ENCODE measurements around the gene PAN2. TPM values are rescaled to one million over a fixed set of nuclear protein-coding genes. Genes with fewer than 3 reads are reported as not detected.

PAN2 gene
- total and polyA plus RNA-seq, 4 experiments from 2014 or later: 5.6 to 203 (median 102) TPM

DNA sequence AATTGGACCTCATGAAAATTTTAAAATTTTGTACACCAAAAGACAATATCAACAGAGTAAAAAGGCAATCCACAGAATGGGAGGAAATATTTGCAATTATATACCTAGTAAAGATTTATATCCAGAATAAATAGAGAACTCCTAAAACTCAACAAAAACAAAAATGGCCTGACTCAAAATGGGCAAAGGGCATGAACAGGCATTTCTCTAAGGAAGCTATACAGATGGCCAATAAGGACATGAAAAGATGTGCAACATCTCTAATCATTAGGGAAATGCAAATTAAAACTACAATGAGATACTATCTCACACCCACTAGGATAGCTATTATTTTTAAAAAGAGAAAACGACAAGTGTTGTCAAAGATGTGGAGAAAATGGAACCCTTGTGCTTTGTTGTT, 39.7 kb upstream of the PAN2 start:
- Mint-ChIP-seq H3K4me1 (no peaks in the 10 kb centered on the region), H3K36me3 (no peaks in the 10 kb centered on the region), H3K27me3 (no peaks in the 10 kb centered on the region), H3K4me3 (no peak overlapping the region), H3K27ac (no peak overlapping the region), H3K9me3 (no peaks in the 10 kb centered on the region)
- H3K27me3 ChIP-seq (ENCODE audit: insufficient read depth, low read length): no peaks in the 10 kb centered on the region
- no peak overlapping the region for H3K27ac ChIP-seq (ENCODE audit: low read depth, low read length)
- intact Hi-C loops (cut with micrococcal nuclease): no loop called here
- no peaks in the 10 kb centered on the region for H3K4me1 ChIP-seq (ENCODE audit: insufficient read depth, low read length)
- no peaks in the 10 kb centered on the region for H3K36me3 ChIP-seq (ENCODE audit: insufficient read depth, low read length)
- ChIA-PET POLR2A (ENCODE audit: partially characterized antibody) (no interaction called here), CTCF (ENCODE audit: partially characterized antibody) (no interaction called here)
- no peak for DNase-seq
- H3K9me3 ChIP-seq (ENCODE audit: control insufficient read depth in 1 of 2, low read length in 2 of 2): no peaks in the 10 kb centered on the region
- H3K4me3 ChIP-seq (ENCODE audit: low read length in 2 of 2): no peak overlapping the region

DNA sequence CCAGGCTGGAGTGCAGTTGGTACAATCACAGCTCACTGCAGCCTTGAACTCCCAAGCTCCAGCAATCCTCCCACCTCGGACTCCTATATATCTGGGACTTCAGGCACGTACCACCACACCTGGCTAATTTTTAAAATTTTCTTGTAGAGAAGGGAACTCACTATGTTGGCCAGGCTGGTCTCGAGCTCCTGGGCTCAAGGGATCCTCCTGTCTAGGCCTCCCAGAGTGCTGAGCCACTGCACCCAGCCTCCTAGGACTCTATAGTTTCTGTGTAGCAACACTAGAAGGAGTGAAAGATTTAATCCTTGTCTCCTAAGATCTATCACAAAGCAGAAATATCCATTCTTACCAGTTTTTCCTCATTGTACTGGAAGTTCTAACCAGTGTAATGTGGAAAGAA, 33.1 kb upstream of the PAN2 start:
- H3K9me3 ChIP-seq (ENCODE audit: control insufficient read depth in 1 of 2, low read length in 2 of 2): no peaks in the 10 kb centered on the region
- Mint-ChIP-seq H3K27ac (no peak overlapping the region), H3K4me3 (no peak overlapping the region), H3K36me3 (no peaks in the 10 kb centered on the region), H3K4me1 (no peaks in the 10 kb centered on the region), H3K9me3 (no peaks in the 10 kb centered on the region), H3K27me3 (no peaks in the 10 kb centered on the region)
- intact Hi-C loops (cut with micrococcal nuclease): no loop called here
- H3K27me3 ChIP-seq (ENCODE audit: insufficient read depth, low read length): no peaks in the 10 kb centered on the region
- no peaks in the 10 kb centered on the region for H3K4me1 ChIP-seq (ENCODE audit: insufficient read depth, low read length)
- no peak overlapping the region for H3K27ac ChIP-seq (ENCODE audit: low read depth, low read length)
- no peak overlapping the region for H3K4me3 ChIP-seq (ENCODE audit: low read length in 2 of 2)
- ChIA-PET CTCF (ENCODE audit: partially characterized antibody) (interaction anchor here (1.3 kb wide), 1 partner anchor 33 kb away, joined by 5 read pairs; no protein-coding TSS in a partner anchor), POLR2A (ENCODE audit: partially characterized antibody) (no interaction called here)
- H3K36me3 ChIP-seq (ENCODE audit: insufficient read depth, low read length): no peaks in the 10 kb centered on the region
- no peak for DNase-seq

DNA sequence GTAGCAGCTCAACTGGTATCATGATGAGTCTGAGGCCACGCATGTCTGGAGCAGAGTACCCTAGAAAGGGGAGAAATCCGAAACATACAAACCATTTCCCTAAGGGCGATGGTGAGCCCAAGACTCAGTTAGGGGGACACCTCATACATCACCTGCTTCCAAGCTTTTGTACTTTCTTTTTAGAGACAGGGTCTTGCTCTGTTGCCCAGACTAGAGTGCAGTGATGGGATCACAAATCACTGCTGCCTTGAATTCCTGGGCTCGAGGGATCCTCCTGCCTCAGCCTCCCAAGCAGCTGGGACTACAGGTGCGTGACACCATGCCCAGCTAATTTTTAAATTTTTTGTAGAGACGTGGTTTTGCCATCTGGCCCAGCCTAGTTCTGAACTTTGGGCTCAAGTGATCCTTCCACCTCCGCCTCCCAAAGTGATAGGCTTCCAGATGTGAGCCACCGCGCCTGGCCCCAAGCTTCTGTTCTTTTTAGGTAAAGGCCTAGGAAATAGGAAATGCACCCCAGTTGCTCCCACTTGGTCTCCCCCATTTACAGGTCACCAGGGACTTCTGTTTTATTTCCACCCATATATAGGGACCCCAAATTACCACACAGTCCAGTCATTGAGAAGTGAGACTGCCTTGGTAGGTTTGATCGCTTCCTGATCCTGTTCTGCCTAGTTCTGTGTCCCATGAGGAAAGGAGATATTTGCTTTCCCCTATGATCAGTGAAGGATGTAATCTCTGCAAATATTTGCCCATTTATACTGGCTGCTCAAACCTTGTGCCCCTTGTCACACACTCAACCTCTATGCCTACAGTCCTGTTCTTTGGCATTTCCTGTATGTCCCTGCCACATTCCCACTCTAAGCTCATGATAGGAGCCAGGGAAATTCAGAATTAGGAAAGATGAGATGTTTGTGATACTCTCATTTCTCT, 28.6 kb upstream of the PAN2 start, which contains the start of gene APOF:
Gene APOF (minus strand): TSS at position 728 of the 930 bp plus-strand sequence. CDS start 112 bp downstream, at position 616.
- Mint-ChIP-seq H3K27ac (peak within 1 kb of the TSS in 6 of 7 donors; percentile 62 to 96 (median 80)), H3K9me3 (peaks cover 0 to 2% (median 0%) of the 10 kb centered on the region in 8 donors), H3K4me1 (peaks cover 12 to 30% (median 20%) of the 10 kb centered on the region in 4 donors), H3K36me3 (peaks cover 0 to 13% of the 10 kb centered on the region in 2 donors), H3K27me3 (no peaks in the 10 kb centered on the region), H3K4me3 (peak within 1 kb of the TSS; percentile 12 to 98 (median 84))
- Histone ChIP-seq H3K27ac (ENCODE audit: low read depth, low read length) (no peak within 1 kb of the TSS), H3K4me3 (ENCODE audit: low read length in 2 of 2) (no peak within 1 kb of the TSS), H3K9me3 (ENCODE audit: control insufficient read depth in 1 of 2, low read length in 2 of 2) (no peaks in the 10 kb centered on the region), H3K4me1 (ENCODE audit: insufficient read depth, low read length) (peaks cover 29% of the 10 kb centered on the region), H3K27me3 (ENCODE audit: insufficient read depth, low read length) (no peaks in the 10 kb centered on the region), H3K36me3 (ENCODE audit: insufficient read depth, low read length) (no peaks in the 10 kb centered on the region)
- no peak for DNase-seq
- ChIA-PET CTCF (ENCODE audit: partially characterized antibody) (interaction anchor here (2.5 to 3.8 kb wide), 2 partner anchors 98 to 102 kb away, joined by 10 to 34 read pairs; no protein-coding TSS in a partner anchor), POLR2A (ENCODE audit: partially characterized antibody) (interaction anchor here (1.1 to 7.8 kb wide), 3 partner anchors 24 to 141 kb away, joined by 4 to 264 read pairs (median 14); partner anchors contain the start of genes IL23A, PAN2 and RNF41)
- intact Hi-C loops (cut with micrococcal nuclease): loop anchor here (5.0 kb wide), 2 partner anchors 95 to 235 kb away; partner anchors contain the start of genes COQ10A and ESYT1

DNA sequence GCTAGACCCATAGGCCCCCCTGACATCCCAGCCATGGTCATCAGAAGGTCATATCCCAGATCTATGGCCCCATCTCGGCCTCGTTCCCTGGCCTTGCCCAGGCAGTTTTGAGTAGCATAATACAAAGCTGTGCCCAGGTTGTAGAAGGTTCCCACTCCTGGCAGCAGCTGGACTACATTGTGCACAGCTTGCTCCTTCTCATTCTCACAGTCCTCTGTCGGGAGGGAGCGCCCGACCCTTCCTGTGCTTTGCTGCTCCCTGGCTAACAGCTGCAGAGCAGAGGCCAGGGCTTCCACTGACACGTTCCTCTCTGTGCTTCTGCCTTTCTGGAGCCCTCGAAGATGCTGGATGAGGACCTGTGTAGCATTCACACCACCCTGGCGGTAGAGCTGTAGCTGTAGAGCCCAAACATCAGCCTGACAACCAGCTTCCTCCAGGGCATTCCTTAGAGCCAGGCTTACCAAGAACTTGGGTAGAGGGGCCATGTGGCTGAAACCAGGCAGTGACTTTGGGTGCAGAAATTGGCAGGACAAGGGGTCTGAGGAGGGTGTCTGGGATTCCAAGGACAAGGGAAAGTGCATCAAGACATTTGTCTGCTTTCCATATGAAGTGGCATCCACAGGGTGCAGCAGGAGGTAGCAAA, 27.8 kb upstream of the PAN2 start:
- H3K36me3 Mint-ChIP-seq: peaks cover 0 to 15% of the 10 kb centered on the region in 2 donors
- Histone ChIP-seq H3K9me3 (ENCODE audit: control insufficient read depth in 1 of 2, low read length in 2 of 2) (no peaks in the 10 kb centered on the region), H3K4me3 (ENCODE audit: low read length in 2 of 2) (no peak overlapping the region), H3K27ac (ENCODE audit: low read depth, low read length) (no peak overlapping the region), H3K36me3 (ENCODE audit: insufficient read depth, low read length) (no peaks in the 10 kb centered on the region), H3K4me1 (ENCODE audit: insufficient read depth, low read length) (peaks cover 29% of the 10 kb centered on the region), H3K27me3 (ENCODE audit: insufficient read depth, low read length) (no peaks in the 10 kb centered on the region)
- peaks cover 0 to 2% (median 0%) of the 10 kb centered on the region in 8 donors for H3K9me3 Mint-ChIP-seq
- H3K4me1 Mint-ChIP-seq: peaks cover 13 to 30% (median 20%) of the 10 kb centered on the region in 4 donors
- peak overlapping the region; percentile 92 to 98 (median 96) for H3K4me3 Mint-ChIP-seq
- peak overlapping the region; percentile 37 to 97 (median 94) for H3K27ac Mint-ChIP-seq
- intact Hi-C loops (cut with micrococcal nuclease): loop anchor here (2.0 to 5.0 kb wide), 3 partner anchors 94 to 327 kb away; partner anchors contain the start of genes COQ10A, ESYT1 and PTGES3
- CTCF ChIA-PET (ENCODE audit: partially characterized antibody): interaction anchor here (2.5 to 4.8 kb wide), 5 partner anchors 23 to 102 kb away, joined by 9 to 35 read pairs (median 23); partner anchors contain the start of genes IL23A, PAN2 and TIMELESS
- POLR2A ChIA-PET (ENCODE audit: partially characterized antibody): interaction anchor here (1.1 to 7.8 kb wide), 6 partner anchors 13 to 140 kb away, joined by 4 to 264 read pairs (median 12); partner anchors contain the start of genes CNPY2, IL23A, PAN2 and RNF41
- no peak for DNase-seq
- H3K27me3 Mint-ChIP-seq: no peaks in the 10 kb centered on the region

DNA sequence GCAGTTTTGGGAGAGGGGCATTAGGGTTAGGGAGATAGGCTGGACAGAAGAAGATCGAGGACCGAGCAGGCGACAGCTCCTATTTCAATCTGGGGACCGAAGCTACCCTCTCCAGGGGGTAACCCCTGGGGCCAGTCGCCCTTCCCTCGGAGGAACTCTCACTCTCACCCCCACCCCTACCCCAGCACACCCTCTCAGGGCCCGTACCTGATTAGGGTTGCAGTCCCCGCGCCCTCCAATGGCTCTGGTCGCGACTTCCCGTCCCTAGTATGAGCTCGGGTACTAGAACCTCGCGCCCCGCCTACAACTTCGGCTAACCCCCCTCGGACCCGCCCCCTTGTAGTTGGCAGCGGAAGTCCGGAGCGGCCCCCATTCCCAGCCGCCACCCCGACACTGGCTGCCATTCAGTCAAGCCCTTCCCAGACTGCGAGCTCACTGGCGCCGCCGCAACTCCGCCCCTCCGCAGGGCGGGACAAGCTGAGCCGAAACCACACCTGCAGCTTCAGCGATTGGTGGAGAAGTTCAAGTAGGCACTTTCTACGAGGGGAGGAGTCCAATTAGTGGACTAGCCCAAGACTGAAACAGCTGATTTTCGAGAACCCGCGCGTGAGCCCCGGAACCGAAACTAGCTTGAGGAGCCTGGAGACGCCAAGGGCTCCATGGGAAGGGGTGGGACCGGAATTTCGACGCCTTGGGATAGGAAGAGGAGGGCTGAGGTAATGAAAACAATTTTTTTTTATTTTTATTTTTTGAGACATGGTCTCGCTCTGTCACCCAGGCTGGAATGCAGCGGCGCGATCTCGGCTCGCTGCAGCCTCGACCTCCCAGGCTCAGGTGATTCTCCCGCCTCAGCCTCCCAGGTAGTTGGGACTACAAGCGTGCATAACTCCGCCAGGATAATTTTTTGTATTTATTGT, 26.3 kb upstream of the PAN2 start, which contains the start of gene STAT2:
Gene STAT2 (minus strand): TSS at position 257 of the 917 bp plus-strand sequence. CDS start 3,536 bp downstream, outside the sequence.
- Mint-ChIP-seq H3K27ac (peak within 1 kb of the TSS; percentile 89 to 98 (median 96)), H3K27me3 (no peaks in the 10 kb centered on the region), H3K4me1 (peaks cover 16 to 30% (median 21%) of the 10 kb centered on the region in 4 donors), H3K4me3 (peak within 1 kb of the TSS; percentile 92 to 98 (median 96)), H3K9me3 (peaks cover 0 to 2% (median 0%) of the 10 kb centered on the region in 8 donors), H3K36me3 (peaks cover 8 to 29% of the 10 kb centered on the region in 2 donors)
- H3K9me3 ChIP-seq (ENCODE audit: control insufficient read depth in 1 of 2, low read length in 2 of 2): no peaks in the 10 kb centered on the region
- H3K36me3 ChIP-seq (ENCODE audit: insufficient read depth, low read length): peaks cover 13% of the 10 kb centered on the region
- CTCF ChIA-PET (ENCODE audit: partially characterized antibody): interaction anchor here (0.7 to 4.8 kb wide), 22 partner anchors 9 to 622 kb away, joined by 3 to 35 read pairs (median 6); partner anchors contain the start of genes CNPY2, CS, DNAJC14 and IL23A
- intact Hi-C loops (cut with micrococcal nuclease): loop anchor here (1.0 to 5.0 kb wide), 11 partner anchors 22 to 329 kb away; partner anchors contain the start of genes COQ10A, CS, ESYT1 and IL23A
- no peaks in the 10 kb centered on the region for H3K27me3 ChIP-seq (ENCODE audit: insufficient read depth, low read length)
- H3K4me1 ChIP-seq (ENCODE audit: insufficient read depth, low read length): peaks cover 29% of the 10 kb centered on the region
- peak; percentile 99 to 100 (median 100) for DNase-seq
- POLR2A ChIA-PET (ENCODE audit: partially characterized antibody): interaction anchor here (0.7 to 7.8 kb wide), 27 partner anchors 9 to 752 kb away, joined by 3 to 264 read pairs (median 6); partner anchors contain the start of genes ANKRD52, CNPY2, COQ10A and ESYT1
- H3K4me3 ChIP-seq (ENCODE audit: low read length in 2 of 2): peak within 1 kb of the TSS; percentile 78 to 97
- peak within 1 kb of the TSS; percentile 84 for H3K27ac ChIP-seq (ENCODE audit: low read depth, low read length)

Data from CD4-positive, alpha-beta memory T cell (primary cell).